HG02938 (cell line): ENCODE data around the gene VPS52.

ENCODE experiments used
- ATAC-seq: cut with Tn5 transposase; IDR thresholded peaks from one replicate; pipeline ENCODE4 v1.9.1; 2021; ENCODE audit warnings: mild to moderate bottlenecking, moderate library complexity; ENCODE audit not compliant: unreplicated experiment

The VPS52 gene

GRCh38 chr6:33271468-33272274, at the start of gene VPS52, which contains the start of gene RPS18:
VPS52 (minus strand) TSS chr6:33271876; CDS start chr6:33271675, 201 bp downstream.
RPS18 (plus strand) TSS chr6:33272075; CDS start chr6:33272120, 45 bp downstream.
- peak; percentile 73 for ATAC-seq

- no peak for ATAC-seq
Measured at GRCh38 chr6:33321227-33321626, 49.6 kb upstream of the VPS52 start.

- ATAC-seq = no peak
Measured at GRCh38 chr6:33320315-33321181, 48.9 kb upstream of the VPS52 start.

- no peak for ATAC-seq
Measured at GRCh38 chr6:33319939-33320314, 48.3 kb upstream of the VPS52 start.

- ATAC-seq = no peak
Measured at GRCh38 chr6:33318426-33319073, 46.9 kb upstream of the VPS52 start.

DNA sequence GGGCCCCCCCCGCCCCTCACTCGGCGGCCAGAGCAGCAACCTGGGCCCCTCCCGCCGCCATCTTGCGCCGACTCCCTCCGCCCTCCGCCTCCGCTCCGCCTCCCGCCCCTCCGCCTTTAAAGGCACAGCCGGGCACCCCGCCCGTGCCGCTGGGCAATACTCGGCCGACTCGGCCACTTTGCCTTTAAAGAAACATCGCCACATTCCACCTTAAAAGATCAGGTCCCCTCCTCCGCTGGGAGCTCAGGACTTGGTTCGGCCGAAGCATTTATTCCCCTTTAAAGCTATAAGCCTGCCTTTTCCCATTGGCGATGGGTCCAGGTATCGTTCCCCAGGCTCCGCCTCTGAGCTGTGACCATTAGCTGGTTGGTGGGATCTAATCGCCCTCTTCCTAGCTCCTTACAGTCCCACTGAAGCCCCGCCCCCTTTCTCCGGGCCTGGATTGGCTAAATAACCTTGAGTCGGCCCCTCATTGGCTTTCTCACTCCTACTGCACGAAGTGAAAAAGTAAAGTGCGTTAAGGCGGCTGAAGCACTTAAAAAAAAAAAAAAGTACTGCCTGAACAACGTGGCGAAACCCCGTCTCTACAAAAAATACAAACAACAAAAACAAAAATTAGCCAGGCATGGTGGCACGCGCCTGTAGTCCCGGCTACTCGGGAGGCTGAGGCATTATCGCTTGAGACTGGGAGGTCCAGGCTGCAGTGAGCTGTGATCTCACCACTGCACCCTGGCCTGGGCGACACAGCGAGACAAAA, 46.2 kb upstream of the VPS52 start, which contains the start of gene ZBTB22:
Gene ZBTB22, minus strand, starts transcription at position 76 of the 757 bp plus-strand sequence. CDS start 828 bp downstream, outside the sequence.
- peak; percentile 46 for ATAC-seq

GRCh38 chr6:33317419-33317668, 45.7 kb upstream of the VPS52 start:
- ATAC-seq = no peak

DNA sequence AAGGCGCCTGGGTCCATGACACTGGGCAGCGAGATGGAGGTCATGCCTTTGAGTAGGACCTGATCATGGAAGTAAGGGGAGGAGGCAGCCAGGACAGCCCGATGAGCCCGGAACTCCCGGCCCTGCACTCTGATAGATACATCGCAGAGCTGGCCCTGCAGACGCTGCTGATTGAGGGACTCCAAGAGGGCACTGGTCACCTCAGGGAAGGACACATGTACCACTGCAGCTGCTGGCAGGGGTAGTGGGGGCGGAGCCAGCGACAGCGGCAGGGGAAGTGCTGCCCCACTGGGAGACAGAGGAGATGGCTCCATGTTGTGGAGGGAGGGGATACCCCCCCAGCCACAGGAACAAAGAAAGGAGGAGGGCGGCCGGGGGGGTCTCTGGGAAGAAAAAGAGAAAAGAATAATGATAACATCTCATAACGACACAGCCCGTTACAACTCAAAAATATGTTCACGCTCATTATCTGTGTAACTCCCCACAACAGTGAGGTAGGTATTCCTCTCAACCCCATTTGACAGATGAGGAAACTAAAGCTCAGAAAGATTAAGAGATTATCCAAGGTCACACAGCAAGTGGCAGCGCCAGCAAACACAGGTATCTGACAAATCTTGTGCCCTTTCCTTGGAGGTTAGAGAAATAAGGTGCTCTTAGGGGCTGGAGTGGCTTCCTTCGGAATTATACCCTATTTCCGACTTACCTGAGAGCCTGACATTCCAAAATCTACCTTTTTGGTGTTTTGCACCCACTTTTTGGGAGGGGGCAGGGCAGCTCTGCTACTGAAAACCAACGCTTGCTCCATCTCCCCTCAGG, 45.1 kb upstream of the VPS52 start:
- no peak for ATAC-seq

DNA sequence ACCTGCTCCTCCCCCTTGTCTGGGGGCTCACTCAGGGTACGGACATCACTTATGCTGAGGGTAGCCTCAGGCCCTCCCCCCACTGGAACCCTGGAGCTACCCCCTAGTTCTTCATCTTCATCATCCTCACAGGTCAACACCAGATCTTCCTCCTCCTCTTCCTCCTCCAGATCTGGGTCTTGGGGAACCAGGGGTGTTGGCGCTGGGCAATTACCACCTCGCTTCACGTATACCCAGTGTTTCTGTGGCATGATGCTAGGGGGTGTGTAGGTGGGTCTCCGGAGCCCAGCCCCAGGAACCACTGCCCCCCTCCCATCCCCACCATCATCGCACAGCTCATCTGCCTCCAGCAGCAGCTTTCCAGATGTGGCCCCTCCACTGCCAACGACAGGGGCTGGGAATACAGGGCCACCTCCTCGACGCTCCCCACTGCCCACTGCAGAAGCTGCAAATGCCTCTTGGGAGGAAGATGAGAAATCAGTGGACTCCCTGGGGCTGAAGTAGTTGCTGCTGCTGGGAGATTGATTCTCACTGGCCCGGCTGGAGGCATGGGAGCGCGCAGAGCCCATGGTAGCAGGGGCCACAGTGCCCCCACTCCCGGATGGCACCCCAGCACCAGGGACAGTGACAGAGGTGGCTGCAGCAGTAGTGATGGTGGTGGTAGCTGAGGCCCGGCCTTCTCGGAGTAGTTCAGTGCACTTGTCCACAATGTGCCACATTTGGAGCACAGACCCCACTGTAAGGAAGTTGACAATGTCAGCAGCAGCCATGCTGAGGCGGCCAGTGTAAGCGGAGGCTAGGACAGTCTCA, 44.3 kb upstream of the VPS52 start:
- no peak for ATAC-seq

DNA sequence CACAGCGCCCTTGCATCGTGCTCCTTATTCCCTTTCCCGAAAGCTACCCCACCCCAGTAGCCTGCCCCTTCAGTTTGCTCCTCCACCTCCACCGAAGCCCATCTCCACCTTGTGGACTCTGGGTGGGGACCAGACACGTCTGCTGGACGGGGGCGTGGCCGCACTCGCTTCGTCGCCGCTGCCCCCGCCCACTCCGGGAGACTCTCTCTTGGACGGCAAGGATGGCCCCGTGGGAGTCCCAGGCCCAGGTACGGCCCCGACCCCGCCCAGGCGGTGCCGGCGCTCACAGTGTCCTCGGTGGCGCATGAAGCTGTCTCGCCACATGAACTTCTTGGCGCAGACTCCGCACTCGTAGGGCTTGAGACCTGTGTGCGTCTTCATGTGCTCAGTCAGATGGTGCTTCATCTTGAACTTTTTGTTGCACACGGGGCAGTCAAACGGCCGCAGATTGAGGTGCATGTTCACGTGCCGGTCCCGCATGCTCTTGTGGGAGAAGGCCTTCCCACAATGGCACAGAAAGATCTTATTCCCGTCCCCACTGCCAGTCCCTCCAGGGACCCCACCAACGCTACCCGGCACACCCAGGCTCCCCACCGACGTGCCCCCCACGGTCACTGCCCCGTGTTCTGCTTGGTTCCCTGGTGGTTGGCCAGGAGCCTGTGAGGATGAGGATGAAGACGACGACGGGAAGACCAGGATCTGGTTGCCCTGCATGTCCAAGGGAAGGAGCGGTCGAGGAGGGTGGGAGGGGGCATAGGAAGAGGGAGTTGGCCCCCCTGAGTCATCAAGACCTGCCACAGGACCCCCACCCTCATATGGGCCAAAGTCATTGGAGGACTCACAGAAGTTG, 43.5 kb upstream of the VPS52 start:
- no peak for ATAC-seq

GRCh38 chr6:33314515-33314942, 42.9 kb upstream of the VPS52 start:
- ATAC-seq = no peak

GRCh38 chr6:33313709-33314514, 42.2 kb upstream of the VPS52 start, which contains the start of gene TAPBP:
TAPBP (minus strand) TSS chr6:33314078; CDS start chr6:33314041, 37 bp downstream.
- no peak for ATAC-seq

DNA sequence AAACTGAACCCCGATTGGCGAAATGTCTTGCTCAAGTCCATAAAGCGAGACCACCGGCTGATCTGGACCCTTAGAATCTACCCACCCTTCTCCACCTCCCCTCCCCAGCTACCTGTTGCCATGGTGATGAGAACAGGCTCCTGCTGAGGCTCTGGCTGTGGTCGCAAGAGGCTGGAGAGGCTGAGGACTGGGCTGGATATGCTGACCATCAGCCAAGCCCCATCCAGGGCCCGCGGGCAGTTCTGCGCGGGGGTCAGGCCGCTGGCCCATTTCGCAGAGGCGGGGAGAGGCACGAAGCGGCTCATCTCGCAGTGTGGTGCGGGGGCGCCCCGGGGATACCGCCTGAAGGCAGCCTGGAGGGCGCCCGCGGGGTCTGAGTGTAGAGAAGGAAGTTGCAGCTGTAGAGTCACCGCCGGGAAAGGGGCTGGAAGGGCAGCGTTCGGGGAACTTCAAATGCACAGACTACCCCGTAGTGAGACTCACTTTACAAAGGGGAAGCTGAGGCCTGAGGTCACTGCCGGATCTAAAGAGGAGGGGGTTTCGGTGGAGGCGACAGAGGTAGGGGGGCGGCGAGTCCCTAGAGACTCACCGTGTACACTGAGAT, 41.5 kb upstream of the VPS52 start:
- ATAC-seq = no peak

DNA sequence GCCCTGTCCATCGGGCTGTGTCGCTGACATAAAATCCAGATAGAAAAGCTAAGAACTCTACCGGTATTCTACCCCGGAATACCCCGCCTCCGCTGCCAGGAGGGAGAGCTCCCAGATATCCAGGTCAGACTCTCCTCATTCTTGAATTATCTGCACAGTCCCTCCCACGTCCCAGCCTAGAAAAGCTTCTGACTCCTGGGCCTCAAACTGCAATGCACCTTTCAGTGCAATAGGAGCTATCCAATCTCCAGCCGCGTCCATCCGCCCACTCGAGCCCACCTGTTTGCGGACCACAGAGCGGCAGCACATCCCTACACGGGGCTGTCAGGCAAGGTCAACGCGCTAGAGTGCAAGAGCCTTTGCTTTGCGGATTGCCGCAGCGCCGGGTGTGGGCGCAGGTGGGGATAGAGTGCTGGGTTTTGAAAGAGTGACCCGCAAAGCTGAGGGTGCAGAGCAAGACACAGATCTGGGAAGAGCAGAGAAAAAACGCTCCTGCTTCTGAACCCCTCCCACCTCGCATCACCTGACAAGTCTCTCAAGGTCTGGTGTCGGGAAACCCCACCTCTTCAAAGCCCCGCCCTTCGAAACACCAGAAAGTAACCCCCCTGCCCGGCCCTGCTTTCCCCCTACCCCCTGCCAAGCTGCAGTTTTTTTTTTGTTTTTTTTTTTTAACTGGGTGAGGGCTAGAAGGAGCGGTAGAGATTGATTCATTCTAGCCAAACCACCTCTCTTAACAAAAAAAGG, 40.9 kb upstream of the VPS52 start:
- peak; percentile 34 for ATAC-seq

GRCh38 chr6:33306356-33306755, 34.7 kb upstream of the VPS52 start:
- ATAC-seq = no peak

DNA sequence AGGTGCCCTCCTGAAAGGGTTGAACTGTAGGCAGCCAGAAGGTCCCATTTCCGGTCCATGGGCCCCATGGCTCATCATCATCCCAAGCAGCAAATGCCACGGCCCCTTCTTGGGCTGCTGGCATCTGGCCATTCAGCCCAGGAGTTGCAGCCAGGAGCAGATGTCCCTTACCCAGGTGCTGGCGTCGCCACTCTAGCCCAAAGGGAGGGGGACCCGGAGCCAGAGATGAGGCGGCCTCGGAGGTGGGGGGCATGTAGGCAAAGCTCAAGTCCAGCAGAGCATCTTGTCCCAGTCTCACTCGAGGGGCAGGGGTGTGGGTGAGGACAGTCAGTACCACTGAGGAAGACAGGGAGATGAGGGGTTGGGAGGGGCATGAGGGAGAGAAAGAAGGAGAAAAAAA, 33.4 kb upstream of the VPS52 start:
- ATAC-seq = no peak
